Fibroblast of skin of left quadriceps (primary cell): ENCODE measurements around the gene ZNF783.
"Not testable (repeated sequence)": the region's sequence is repeated elsewhere in the genome, so short reads cannot be mapped to it uniquely, and the experiment has no call there.

ENCODE experiments used
- DNase-seq, 2 experiments: peaks; one replicate each; pipeline ENCODE4 v3.0.0-alpha.2; 2013; ENCODE audit warnings: low read depth in 2 of 2

Gene ZNF783

DNA sequence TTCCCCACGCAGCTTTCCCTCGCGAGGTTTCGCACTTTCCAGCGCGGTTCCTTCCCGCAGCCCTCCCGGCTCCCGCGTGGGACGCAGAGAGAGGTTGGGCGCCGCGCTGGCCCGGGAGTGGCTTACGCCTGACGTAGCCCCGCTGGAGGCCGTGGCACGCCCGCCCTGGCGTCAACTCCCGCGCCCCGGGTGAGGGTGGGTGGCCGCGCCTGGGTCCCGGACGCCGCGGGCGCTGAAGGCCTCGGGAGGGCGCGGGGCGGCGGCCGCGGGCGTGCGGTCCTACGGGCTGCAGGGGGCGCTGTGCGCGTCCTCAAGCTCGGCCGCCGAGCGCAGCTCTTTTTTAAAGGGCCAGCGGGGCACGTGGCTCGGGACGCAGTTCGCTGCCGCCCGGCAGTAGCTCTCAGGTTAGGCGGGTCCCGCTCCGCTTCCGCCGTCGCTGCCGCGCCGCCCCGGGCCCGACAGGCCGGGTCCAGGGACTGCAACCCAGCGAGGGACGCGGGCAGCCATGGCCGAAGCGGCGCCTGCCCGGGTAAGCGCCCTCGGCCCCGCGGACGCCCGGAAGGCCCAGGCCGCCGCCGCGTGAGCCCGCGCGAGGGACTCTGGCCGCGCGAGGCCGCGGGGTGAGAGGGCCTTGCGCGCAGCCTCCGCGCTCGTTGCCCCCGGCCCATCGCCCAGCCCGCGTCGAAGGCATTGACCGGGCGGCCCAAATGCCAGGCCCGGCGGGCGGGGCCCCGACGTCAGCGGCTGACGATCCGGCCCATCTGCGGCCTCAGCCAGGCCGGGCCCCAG is at the start of gene ZNF783:
Gene ZNF783 (plus strand): TSS at position 368 of the 789 bp plus-strand sequence. CDS start 138 bp downstream, at position 506.
- DNase-seq: peak; percentile 69 to 72

DNA sequence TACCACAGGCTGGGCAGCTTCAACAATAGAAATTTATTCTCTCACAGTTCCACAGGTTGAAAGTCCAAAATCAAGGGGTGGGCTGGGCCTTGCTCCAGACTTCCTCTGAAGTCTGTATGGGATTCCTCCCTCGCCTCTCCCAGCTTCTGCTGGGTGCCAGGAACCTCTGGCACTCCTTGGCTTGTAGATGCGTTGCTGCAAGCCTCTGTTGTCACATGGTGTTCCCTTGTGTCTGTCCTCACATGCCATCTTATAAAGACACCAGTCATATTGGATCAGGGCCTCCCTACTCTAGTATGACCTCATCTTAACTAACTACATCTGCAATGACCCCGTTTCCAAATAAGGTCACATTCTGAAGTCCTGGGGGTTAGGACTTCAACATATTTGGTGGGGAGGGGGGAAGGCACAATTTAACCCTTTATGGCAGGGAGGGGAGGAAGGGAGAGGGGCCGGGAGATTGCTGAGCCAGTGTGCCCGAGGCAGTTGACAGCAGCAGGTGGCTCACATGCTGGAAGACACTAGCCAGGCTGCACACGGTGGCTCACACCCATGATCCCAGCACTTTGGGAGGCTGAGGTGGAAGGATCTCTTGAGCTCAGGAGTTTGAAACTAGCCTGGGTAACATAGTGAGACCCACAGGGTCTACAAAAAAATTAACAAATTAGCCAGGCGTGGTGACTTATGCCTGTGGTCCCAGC is 47.8 kb upstream of the ZNF783 start:
- DNase-seq: no peak

DNA sequence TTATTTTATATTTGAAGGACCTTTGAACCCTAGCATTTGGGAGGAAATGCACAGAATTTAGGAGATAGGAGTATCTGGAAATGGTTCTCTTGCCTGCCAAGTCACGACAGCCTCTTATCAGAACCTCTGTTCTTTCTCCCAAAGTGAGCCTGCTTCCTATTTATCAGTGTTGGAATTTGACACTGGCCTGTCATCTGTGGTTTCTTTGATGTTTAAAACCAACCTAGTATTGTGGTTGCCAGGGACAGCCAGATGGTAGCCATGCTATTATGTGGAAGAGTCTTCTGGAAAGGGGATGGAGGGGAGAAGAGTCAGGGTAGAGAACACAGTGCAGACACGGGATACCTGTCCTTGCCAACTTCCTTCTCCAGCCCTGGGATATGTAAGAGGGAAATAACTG is 45.6 kb upstream of the ZNF783 start:
- DNase-seq: no peak

DNA sequence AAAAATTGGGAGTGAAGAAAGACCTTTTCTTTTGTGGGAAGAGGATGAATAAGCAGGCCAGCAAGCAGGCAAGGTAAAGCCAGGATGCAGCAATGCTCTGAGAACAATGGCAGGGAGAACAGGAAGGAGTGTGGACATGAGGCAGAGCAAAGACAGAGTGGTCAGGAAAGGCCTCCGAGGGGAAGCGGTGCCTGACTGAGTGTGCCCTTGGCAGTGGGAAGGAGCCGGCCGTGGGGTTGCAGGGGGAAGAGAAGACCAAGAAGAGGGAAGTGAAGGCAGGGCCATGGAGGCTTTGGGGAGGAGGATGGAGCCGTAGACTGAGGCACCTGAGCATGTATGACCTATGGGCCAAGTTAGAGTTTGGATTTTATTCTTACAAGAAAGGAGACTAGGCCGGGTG is 44.4 kb upstream of the ZNF783 start:
- DNase-seq: no peak

DNA sequence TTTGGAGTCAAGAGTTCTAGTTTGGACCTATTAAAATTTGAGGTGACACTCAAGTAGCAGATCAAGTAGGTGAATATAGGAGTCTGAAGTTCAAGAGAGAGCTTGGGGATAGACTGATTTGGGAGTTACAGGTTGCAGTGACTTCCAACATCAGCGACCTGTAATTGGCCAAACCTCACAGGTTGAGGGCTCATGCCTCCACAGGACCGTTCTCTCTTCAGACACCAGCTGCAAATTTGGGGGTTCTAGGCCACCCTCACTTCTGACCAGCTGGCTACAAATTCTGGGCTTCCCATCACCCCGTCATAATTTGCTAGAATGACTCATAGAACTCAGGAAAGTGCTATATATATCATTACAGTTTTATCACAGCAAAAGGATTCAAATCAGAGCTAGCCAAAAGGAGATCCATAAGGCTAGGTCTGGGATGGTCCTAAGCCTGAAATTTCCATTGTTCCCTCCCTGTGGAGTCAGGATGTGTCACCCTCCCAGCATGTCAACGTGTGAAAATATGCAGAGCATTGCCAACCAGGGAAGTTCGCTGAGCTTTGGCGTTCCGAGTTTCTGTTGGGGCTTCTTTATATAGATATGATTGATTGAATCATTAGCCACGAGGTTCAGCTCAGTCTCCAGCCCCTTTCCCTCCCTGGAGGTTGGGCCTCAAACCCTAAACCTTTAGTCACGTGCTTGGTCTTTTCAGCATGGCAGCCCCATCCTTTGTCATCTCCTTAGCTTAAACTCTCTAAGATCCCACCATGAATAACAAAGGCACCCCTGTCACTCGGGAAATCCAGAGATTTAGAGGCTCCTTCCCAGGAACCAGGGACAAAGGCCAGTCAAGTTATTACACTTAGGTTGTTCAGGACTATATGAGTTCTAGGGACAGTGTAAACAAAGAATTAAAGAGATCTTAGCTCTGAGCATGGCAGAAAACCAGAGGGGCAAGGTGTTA is 43.3 kb upstream of the ZNF783 start:
- no peak for DNase-seq

DNA sequence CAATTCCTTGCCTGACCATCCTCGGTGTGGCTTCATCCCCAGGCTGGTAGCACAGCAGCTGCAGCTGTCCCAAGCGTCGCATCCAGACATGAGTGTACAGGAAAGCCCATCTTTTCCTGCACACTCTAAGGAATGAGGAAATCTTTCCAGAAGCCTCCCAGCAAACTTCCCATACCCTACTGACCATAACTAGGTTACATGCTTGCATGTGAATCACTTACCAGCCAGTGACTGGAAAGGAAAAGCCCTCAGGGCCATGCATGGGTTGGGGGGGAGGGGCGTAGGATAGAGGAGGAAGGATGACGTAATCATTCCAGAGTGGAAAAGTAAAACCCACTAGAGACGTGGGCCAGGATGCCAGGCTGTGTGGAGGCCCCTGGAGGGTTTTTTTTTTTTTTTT is 41.5 kb upstream of the ZNF783 start:
- peak; percentile 9 to 12 for DNase-seq

DNA sequence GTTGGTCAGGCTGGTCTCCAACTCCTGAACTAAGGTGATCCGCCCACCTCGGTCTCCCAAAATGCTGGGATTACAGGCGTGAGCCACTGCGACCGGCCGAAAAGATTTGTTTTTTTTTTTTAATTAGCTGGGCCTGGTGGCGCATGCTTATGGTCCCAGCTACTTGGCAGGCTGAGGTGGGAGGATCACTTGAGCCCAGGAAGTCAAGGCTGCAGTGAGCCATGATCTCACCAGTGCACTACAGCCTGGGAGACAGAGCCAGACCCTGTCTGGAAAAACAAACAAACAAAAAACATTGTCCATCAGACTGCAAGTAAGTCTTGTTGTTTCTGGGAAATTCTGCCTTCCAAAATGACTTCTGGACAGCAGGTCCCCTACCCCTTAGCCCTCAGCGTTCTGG is 38.8 kb upstream of the ZNF783 start:
- DNase-seq: no peak

DNA sequence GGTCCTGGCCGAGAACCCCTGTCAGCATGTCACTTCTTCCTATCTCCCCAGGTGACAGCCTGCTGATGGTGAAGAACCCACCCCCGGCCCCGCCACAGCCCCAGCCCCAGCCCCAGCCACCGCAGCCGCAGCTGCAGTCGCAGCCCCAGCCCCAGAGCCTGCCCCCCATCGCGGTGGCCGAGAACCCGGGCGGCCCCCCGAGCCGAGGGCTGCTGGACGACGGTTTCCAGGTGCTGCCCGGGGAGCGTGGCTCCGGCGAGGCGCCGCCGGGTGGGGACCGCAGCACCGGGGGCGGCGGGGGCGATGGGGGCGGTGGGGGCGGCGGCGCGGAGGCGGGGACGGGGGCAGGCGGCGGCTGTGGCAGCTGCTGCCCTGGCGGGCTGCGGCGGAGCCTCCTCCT is 38.2 kb upstream of the ZNF783 start:
- DNase-seq: no peak

DNA sequence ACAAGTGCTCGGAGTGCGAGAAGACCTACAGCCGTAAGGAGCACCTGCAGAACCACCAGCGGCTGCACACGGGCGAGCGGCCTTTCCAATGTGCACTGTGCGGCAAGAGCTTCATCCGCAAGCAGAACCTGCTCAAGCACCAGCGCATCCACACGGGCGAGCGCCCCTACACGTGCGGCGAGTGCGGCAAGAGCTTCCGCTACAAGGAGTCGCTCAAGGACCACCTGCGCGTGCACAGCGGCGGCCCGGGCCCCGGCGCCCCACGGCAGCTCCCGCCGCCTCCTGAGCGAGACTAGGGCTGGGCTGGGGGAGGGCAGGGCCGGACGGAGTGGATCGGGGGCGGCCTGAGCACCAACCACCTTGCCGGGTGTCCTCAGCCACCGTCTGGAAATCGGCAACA is 37.6 kb upstream of the ZNF783 start:
- DNase-seq: no peak

DNA sequence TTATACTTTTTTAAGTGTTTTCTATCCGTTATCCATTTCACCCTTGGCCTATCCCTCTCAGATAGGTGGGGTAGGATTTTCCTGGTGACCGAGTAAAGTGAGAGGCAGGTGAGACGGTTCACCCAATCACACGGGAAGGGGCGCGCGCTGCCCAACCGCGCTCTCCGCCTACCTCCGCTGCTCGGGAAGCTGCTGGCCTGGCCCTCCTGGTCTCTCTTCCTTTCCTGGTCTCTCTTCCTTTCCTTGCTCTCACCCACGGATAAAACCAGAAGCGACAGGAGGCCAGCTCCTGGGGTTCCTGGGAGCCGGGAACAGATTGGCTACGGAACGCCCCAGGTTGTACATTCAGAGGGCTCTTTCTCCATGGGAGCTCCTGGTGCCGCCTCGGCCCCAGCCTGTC is 36.9 kb upstream of the ZNF783 start:
- DNase-seq: no peak

DNA sequence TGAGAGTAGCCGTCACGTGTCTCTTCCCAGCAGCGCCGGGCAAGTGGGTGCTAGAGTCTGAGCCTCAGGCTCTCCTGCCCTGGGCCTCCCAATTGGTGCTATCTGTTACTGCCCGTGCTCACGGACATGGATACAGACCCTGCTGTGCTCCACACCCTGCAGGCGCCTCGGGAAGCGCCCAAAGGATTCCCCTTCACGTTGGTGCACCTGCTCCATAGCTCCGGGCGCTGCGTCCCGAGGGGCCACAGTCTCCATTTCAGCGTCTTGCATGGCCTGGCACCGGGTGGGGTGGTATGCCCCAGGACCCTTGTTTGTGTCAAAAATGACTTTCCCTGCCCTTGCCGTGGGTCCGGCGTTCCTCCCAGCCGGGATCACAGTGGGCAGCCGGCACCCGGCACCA is 36.3 kb upstream of the ZNF783 start:
- no peak for DNase-seq

DNA sequence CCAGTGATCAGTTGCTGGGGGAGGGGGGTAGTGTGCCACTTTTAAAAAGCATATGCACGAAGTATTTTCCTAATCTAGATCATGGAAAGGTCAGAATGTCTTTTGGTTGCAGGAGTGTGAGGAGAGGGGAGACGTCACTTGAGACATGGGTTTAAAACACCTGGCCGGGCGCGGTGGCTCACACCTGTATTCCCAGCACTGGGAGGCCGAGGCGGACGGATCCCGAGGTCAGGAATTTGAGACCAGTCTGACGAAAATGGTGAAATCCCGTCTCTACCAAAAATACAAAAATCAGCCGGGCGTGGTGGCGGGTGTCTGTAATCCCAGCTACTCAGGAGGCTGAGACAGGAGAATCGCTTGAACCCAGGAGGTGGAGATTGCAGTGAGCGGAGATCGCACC is 35.6 kb upstream of the ZNF783 start:
- DNase-seq: not testable (repeated sequence)

DNA sequence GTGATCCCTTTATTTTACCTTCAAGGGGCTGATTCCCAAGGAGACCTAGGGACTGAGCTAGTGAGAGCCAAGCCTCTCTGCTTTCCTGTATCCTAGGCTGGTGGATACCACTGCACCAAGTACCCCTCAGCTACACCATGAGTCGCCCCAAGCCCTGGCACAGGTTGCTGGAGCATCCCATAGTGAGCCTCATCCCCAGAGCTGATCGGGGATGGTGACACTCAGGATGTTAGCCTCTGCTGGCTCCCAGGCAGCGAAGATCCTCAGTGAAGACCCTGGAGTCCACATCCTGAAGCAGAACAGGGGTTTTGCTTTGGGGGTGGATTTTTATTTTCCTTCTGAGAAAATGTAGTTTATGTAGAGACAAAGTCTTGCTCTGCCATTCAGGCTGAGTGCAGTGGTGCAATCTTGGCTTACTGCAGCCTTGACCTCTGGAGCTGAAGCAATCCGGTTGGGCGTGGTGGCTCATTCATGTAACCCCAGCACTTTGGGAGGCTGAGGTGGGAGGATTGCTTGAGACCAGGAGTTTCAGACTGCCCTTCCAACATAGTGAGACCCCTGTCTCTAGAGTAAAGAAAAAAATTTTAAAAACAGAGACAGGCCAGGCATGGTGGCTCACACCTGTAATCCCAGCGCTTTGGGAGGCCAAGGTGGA is 35.0 kb upstream of the ZNF783 start:
- no peak for DNase-seq

DNA sequence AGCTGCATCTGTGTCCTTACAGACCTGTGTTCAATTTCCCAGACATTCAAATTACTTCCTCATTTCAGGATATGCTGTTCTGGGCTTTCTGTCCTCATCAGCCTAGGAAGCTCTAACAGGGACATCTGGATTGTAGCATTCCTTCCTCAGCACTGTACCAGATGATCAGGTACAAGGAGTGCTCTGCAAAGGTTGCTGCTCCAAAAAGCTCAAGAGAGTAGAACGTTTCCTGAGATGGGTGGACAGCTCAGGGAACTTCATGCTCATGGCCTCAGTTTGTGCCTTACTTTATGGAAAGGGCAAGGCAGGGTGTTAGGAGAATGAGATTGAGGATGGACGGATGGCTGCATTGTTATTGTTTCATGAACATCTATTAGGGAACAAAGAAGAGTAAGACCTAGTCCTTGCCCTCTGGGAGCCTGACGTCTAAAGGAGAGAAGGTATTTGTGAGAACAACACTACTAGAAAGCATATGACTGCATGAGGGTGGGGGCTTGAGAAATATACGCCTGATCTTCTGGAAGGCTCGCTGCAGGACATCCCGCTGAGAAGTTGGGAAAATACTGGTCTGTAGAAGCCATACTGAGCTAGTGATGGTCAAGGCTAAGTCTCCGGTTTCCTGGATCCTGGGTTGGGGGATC is 33.0 kb upstream of the ZNF783 start:
- DNase-seq: no peak

DNA sequence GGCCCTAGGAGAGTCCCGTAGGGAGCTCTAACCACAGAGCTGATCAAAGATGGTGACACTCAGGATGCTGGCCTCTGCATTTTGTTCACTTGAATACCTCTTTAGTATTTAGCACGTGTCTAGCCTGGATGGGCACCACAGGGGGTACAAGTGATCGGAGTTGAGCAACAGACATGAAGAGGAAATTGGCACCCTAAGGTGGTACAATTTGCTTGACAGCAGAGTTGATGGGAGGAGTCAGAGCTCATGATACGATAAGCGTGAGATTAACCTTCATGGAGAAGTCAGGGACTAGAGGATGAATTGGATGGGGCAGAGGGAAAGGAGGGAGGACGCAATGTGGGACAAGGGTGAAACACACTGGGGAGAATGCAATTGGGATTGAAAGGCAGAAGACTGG is 32.5 kb upstream of the ZNF783 start:
- DNase-seq: no peak

DNA sequence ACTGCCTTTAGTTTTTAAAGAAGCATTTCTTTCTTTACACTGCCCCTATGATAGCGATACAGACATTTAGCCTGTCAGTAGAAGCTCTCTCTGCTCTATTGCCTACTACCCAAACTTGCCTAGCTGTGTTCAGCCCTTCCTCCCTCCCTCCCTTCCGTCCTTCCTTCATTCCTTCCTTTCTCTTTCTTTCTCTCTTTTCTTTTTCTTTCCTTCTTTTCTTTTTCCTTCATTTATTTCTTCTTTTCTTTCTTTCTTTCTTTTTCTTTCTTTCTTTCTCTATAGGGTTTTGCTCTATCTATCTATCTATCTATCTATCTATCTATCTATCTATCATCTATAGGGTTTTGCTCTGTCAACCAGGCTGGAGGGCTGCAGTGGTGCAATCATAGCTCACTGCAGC is 29.6 kb upstream of the ZNF783 start:
- DNase-seq: no peak

DNA sequence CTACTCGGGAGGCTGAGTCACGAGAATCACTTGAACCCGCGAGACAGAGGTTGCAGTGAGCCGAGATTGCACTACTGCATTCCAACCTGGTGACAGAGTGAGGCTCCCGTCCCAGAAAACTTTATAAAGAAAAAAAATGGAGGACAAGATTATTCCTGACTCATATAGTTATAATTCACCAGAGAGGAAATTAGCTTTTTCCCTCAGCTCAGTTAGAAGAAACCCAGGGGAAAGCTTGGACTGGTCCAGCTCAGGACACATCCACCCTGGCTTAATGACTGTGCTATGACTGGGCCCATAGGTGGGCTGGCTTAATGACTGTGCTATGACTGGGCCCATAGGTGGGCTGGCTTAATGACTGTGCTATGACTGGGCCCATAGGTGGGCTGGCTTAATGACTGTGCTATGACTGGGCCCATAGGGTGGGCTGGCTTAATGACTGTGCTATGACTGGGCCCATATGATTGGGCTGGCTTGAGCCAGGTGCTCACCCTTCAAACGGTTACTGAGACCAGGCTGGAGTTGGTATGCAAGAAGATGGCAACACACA is 28.3 kb upstream of the ZNF783 start:
- peak; percentile 62 to 63 for DNase-seq

DNA sequence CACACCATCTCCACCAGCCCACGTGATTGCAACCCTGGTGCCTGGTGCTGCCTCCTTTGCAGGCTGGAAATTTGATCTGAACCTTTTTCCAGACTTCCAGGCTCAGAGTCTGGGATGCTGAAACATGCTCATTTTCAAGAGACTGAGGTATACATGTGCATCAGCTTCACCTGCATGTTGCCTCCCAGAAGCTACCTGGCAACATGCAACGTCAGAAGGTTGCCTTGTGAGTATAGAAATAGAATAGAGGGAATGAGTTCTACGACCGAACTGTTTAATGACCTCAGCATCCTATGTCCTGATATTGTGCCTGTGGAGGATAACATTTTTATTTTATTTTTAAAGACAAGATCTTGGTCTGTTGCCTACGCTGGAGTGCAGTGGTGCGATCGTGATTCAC is 24.5 kb upstream of the ZNF783 start:
- no peak for DNase-seq

DNA sequence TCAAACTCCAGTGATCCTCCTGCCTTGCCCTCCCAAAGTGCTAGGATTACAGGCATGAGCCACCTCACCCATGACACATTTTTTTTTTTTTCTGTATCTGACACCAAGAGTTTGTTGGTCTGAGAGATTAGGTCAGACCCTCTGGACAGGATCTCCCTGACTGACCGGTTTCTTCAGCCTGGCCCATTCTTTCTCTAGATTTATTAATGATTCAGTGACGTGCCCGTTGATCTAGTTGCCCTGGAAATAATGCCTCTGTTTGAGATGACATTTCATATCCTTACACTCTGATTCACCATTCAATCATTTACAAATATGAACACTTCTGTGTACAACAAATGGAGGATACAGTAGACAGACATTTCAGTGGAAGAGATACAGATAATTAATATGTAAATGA is 23.9 kb upstream of the ZNF783 start:
- no peak for DNase-seq

DNA sequence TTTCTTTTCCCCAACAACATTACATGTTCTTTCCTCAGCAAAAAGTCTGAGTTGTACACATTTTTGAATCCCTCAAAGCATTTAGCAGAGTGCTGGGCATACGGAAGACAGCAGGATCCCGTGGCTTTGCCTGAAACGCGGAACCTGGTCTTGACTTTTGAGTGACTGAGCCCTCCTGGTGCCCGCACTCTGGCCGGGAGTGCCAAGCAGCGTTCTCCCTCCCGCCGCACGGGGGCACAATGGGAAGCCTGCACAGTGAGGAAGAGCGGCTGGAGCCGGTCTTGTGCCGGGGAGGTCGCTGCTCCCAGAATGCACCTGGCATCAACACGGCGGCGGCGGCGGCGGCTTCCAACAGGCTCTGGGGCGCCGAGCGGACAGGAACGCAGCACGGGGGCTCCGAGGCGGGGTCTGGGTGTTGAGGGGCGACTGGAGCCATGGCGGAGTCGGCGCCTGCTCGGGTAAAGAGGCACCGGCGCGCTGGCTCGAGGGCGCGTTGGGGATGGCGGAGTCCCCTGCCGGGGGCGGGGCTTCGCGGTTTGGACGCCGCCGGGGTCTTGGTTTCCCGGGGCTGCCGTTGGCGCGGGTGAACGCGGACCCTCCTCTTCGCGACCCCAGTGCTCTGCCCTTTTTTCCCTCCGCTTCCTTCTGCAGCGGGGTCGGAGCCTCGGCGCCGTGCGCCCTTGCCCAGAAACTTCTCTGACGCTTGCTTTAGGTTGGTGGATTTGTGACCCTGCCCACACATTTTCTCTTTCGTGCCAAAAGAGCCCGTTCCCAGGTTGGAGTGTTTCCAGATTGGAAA is 22.5 kb upstream of the ZNF783 start, which contains the start of gene ZNF212:
Gene ZNF212 (plus strand): TSS at position 307 of the 799 bp plus-strand sequence. CDS start 128 bp downstream, at position 435.
- peak; percentile 57 for DNase-seq
